Astrocyte of the spinal cord (primary cell): ENCODE results near the gene GTF2A1.
A peak's percentile ranks its signal among the peaks of the same experiment; 100 is the strongest.

ENCODE experiments used
- DNase-seq: peaks from one replicate; pipeline ENCODE4 v3.0.0; 2011; ENCODE audit warnings: low read depth, low spot score
- H3K4me3 ChIP-seq: 2 replicates; pipeline ENCODE4 v1.5.1; 2011; ENCODE audit warnings: low read depth, mild to moderate bottlenecking, low read length, moderate library complexity
- in situ Hi-C: cut with HindIII; loops from 2 replicates; pipeline ENCODE4 v1.10.0; 2017; ENCODE audit warnings: low sequenced_read_pairs
- TF ChIP-seq, protein P1 (sequence below): IDR thresholded peaks from 2 replicates; pipeline ENCODE4 v1.5.1; 2012; ENCODE audit warnings: low read depth, mild to moderate bottlenecking, low read length, inconsistent platforms

The GTF2A1 gene

DNA sequence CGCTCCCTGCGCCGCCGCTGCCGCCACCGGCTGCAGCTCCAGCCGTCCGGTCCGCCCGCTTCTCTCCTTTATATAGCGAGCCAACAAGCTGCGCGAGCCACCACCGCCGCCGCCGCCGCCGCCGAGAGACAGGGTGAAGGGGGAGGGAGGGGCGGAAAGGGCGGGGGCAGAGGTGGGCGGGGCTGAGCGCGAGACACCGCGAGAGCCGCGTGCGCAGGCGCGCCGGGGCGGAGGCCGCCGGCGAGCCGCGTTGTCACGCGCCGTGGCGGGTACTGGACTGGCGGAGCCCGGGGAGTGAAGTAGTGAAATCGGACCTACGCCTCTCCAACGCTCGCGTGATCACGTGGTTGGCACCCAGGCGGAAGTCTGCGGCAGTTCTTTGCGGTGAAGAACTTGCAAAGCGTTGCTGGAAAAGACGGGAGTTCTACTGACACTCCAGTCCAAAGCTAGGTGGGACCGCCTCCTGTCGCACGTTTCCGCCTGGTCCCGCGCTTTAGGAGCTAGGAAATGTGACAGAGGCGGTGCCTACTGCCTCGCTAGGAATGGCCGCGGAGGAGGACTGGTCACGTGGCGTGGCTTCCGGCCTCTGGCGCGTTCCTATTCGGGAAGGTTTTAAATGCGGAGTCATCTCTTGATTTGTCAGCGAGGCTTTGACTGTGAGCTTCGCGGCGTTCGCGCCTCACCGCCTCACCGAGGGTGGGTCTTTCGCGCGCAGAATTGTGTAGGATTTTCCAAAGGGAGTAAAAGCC, at the start of gene GTF2A1:
Gene GTF2A1, minus strand, starts transcription at position 130 of the 749 bp plus-strand sequence. CDS start 441 bp downstream, outside the sequence.
- peak; percentile 98 for DNase-seq
- in situ Hi-C loops = no loop called here
- TF ChIP-seq, protein P1, sequence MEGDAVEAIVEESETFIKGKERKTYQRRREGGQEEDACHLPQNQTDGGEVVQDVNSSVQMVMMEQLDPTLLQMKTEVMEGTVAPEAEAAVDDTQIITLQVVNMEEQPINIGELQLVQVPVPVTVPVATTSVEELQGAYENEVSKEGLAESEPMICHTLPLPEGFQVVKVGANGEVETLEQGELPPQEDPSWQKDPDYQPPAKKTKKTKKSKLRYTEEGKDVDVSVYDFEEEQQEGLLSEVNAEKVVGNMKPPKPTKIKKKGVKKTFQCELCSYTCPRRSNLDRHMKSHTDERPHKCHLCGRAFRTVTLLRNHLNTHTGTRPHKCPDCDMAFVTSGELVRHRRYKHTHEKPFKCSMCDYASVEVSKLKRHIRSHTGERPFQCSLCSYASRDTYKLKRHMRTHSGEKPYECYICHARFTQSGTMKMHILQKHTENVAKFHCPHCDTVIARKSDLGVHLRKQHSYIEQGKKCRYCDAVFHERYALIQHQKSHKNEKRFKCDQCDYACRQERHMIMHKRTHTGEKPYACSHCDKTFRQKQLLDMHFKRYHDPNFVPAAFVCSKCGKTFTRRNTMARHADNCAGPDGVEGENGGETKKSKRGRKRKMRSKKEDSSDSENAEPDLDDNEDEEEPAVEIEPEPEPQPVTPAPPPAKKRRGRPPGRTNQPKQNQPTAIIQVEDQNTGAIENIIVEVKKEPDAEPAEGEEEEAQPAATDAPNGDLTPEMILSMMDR = no peak
- peak within 1 kb of the TSS; percentile 98 for H3K4me3 ChIP-seq

DNA sequence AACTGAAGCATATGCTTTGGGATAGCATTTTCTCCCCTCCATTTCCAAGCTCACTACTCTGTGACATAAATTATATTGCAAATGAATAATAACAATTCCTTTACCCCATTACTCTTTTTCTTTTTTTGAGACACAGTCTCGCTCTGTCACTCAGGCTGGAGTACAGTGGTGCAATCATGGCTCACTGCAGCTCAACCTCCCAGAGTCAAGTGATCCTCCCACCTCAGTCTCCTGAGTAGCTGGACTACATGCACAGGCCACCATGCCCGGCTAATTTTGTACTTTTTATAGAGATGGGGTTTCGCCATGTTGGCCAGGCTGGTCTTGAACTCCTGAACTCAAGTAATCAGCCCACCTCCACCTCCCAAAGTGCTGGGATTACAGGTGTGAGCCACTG, 49.2 kb upstream of the GTF2A1 start:
- no peak for DNase-seq
- TF ChIP-seq, protein P1 = no peak
- H3K4me3 ChIP-seq = no peak overlapping the region
- in situ Hi-C loops = no loop called here

DNA sequence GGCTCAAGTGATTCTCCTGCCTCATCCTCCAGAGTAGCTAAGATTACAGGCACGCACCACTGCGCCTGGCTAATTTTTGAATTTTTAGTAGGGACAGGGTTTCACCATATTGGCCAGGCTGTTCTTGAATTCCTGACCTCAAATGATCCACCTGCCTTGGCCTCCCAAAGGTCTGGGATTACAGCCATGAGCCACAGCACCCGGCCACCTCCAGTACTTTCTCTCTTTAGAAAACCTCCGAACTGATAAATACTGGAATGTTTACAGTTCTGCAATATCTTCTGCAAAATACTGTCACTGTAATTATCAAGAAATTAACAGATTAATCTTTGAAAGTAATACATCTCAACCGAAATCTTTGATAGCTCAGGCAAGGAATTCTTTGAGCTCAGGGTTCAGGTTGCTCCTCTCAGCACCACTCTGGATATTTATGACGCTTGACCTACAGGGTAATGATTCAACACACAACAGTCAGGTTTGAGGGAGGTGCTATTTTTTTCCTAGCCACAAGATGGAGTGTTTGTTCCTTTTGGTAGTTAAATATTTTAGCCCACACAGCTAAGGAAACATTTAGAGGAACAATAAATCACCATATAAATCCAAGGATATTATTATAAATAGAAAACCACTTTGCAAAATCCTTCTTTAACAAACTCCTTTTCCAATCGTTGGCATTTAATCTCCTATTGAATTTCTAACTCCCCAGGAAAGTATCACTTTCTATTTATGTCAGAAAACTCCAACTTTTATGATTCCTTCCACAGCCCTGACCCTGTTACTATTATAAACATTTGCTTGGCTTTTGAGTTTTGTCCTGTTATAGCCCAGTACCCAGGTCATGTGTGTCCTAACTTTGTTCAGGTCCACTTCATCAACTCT, 48.6 kb upstream of the GTF2A1 start:
- no peak overlapping the region for H3K4me3 ChIP-seq
- TF ChIP-seq, protein P1 = peak; percentile 74
- in situ Hi-C loops = no loop called here
- DNase-seq = peak; percentile 68

DNA sequence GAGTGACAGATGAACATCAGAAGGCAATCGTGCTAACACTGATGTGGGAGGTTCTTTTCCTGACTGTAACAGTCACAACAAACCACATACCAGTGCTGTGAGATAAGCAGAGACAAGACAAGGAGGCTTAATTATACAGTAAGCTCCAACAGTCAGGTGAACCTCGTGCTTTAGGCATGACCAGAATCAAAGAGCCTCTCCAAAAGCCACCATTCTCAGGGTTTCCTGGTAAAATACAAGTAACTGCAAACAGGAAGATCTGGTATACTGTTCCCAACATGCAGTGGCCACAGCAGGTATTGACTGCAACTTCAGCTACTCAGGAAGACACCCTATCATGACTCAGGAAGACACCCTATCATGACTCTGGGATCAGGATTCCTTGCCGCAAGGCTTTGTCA, 47.3 kb upstream of the GTF2A1 start:
- DNase-seq = no peak
- TF ChIP-seq, protein P1 = no peak
- in situ Hi-C loops = no loop called here
- no peak overlapping the region for H3K4me3 ChIP-seq

DNA sequence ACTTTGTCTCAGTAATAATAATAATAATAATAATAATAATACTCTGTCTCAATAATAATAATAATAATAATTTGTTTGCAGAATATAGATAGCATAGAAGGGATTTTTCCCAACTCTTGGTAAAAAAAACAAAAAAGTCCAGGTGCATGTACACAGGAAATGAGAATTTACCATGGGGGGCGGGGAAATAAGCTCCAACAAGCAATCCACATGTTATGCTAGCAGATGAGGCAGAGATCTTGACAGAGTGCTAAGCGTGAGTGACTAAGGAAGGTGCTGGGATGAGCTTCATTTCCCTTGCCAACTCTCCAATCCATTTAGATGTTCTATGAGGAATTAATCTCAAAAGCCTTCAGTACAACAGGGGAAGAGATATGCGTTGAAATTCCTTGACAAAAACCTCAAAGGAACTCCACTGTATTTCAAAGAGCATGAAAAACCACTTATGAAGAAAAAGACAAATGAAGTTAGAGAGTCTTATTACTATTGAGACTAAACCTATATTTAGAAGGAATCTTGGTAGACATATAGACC, 44.9 kb upstream of the GTF2A1 start:
- no peak for DNase-seq
- in situ Hi-C loops = no loop called here
- H3K4me3 ChIP-seq = no peak overlapping the region
- TF ChIP-seq, protein P1 = no peak

DNA sequence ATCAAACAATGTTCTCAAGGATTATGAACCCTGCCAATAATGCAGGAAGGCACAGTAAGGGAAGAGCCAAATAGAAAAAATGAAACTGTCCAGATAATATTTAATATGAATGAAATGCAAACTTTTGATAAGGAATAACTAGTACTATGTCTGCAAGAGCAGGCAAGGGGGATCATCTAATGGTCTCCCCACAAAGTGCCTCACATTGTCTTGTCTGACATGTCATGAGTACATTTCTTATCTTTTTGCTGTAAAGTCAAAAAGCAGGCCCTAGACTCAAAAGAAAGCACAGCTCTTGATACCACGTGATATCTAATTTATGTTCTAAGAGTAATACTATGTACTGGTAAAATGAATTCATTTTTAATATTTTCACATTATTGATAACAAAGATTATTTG, 43.9 kb upstream of the GTF2A1 start:
- in situ Hi-C loops = no loop called here
- TF ChIP-seq, protein P1 = no peak
- no peak overlapping the region for H3K4me3 ChIP-seq
- no peak for DNase-seq
